HG03103 (cell line): ENCODE data around the gene ITGAL.
A peak's percentile ranks its signal among the peaks of the same experiment; 100 is the strongest.
"Not testable (repeated sequence)": the region's sequence is repeated elsewhere in the genome, so short reads cannot be mapped to it uniquely, and the experiment has no call there.

Source experiments
- ATAC-seq: cut with Tn5 transposase; IDR thresholded peaks from one replicate; pipeline ENCODE4 v1.9.1; 2021; ENCODE audit warnings: low read depth; ENCODE audit not compliant: unreplicated experiment

The ITGAL gene

GRCh38 chr16:30524575-30525568 is 52.3 kb downstream of the ITGAL start:
- ATAC-seq, result no peak

GRCh38 chr16:30525844-30526136 is 53.2 kb downstream of the ITGAL start:
- no peak for ATAC-seq

- peak; percentile 13 for ATAC-seq
Observed at GRCh38 chr16:30526137-30526822, 53.7 kb downstream of the ITGAL start, which contains the start of gene ZNF768. ZNF768 (minus strand) TSS chr16:30526566; CDS start chr16:30526413, 153 bp downstream.

- peak; percentile 75 for ATAC-seq
Observed at GRCh38 chr16:30526823-30527634, 54.5 kb downstream of the ITGAL start.

- no peak for ATAC-seq
Observed at GRCh38 chr16:30527635-30528178, 55.2 kb downstream of the ITGAL start.

GRCh38 chr16:30528799-30529457 is 56.4 kb downstream of the ITGAL start:
- ATAC-seq, result no peak

GRCh38 chr16:30530163-30531037 is 57.9 kb downstream of the ITGAL start:
- ATAC-seq, result no peak

- ATAC-seq, result no peak
Observed at GRCh38 chr16:30532285-30533145, 60.0 kb downstream of the ITGAL start.

- ATAC-seq, result no peak
Observed at GRCh38 chr16:30533146-30533522, 60.6 kb downstream of the ITGAL start.

- ATAC-seq, result no peak
Observed at GRCh38 chr16:30533748-30534367, 61.3 kb downstream of the ITGAL start.

- no peak for ATAC-seq
Observed at GRCh38 chr16:30534368-30535105, 62.0 kb downstream of the ITGAL start, which contains the start of gene ZNF747. ZNF747 (minus strand) TSS chr16:30534858; CDS start chr16:30534679, 179 bp downstream.

GRCh38 chr16:30535106-30535776 is 62.7 kb downstream of the ITGAL start:
- ATAC-seq, result no peak

- no peak for ATAC-seq
Observed at GRCh38 chr16:30535777-30536190, 63.2 kb downstream of the ITGAL start.

GRCh38 chr16:30536391-30537024 is 64.0 kb downstream of the ITGAL start:
- not testable (repeated sequence) for ATAC-seq

- ATAC-seq, result no peak
Observed at GRCh38 chr16:30539000-30539964, 66.7 kb downstream of the ITGAL start.
